Measurements from ENCODE around the gene APP.
A peak's percentile ranks its signal among the peaks of the same experiment; 100 is the strongest.

The APP gene

DNA sequence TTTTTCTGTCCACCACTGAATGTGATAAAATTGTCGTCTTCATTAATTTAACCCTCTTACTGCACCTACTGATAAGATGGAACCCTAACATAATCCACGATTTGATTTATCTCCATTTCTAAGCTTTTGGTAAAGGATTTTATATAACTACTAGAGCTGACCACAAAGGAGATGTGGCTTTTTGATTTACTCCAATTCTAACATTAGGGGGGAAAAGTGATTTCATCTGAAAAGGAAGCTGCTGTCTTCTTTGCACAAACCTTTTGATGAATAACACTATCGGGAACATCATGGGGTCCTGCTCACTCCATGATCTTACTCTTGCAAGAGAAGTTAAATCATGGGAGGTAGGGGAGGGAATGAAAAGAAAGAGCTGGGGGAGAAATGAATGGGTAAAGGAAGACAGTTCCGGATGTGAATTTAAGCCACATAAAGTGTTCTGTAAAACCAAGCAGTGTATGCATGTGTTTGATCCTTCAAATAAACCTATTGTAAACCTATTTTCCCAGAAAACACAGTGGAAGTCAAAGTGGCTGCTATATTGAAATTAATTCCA, 274.0 kb downstream of the APP start:
- DNase-seq, result no peak

- peak; percentile 94 for DNase-seq
Measured at GRCh38 chr21:25895565-25896205, 274.9 kb downstream of the APP start.

DNA sequence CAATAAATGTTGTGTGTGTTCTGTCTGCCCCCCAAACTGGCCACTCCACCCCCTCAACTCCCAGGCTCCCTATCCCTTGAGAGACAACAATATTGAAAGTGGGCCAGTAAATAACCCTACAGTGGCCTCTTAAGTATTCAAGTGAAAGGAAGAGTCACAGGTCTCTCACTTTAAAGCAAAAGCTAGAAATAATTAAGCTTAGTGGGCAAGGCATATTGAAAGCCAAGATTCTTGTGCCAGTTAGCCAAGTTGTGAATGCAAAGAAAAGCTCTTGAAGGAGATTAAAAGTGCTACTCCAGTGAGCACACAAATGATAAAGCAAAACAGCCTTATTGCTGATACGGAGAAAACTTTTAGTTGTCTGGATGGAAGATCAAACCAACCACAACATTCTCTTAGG, 277.4 kb downstream of the APP start:
- DNase-seq, result no peak

DNA sequence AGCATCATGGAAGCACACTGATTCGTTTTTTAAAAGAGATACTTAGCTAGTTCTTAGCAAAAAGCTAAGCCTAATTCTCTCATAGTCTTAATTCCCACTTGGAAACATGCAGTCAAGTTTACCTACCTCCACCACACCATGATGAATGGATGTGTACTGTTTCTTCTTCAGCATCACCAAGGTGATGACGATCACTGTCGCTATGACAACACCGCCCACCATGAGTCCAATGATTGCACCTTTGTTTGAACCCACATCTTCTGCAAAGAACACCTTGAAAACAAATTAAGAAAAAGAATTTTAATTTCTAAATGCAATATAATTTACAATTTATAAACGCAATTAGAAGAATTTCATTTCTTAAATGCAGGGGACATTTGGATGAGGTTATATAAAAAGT, 279.0 kb downstream of the APP start:
- DNase-seq, result no peak

- no peak for DNase-seq
Measured at GRCh38 chr21:25890001-25890400, 280.6 kb downstream of the APP start.

DNA sequence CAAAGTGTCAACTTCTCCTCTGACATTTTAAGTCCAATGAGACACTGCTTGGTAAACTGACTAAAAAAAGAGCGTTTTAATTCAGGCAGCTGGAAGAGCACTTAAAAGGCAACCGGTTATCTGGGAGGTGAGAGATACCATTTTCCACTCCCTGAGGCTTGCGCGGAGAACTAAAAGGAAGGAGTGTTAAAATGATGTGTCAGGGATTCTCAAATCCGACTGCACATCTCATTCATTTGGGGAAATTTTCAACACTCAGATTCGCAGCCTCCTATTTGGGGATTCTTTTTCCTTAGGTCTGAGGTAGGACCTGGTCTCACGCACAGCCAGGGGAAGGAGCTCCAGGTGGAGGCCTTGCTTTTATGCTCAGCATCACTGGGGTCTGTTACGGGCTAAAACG, 281.9 kb downstream of the APP start:
- DNase-seq, result no peak

- DNase-seq, result no peak
Measured at GRCh38 chr21:25887646-25888306, 282.8 kb downstream of the APP start.

- no peak for DNase-seq
Measured at GRCh38 chr21:25887166-25887565, 283.4 kb downstream of the APP start.

GRCh38 chr21:25885880-25886279, 284.7 kb downstream of the APP start:
- no peak for DNase-seq

DNA sequence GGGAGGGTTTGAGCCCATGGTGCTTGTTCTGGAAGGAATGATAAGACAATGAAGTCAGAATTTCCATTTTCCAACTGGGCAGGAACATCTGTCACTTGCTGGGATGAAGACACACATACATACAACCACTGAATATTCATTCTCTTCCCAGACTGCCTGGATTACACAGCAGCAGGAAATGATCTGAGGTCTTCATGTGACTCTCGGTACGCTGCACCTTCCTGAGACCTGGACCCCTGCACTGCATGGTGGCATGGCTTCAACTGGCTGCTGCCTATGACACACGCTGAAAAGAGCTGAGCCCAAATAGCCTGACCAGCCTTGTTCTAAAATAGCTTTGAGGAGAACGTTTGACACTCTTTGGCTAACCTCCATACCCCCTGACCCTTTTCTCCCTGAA, 285.2 kb downstream of the APP start:
- DNase-seq, result no peak

- DNase-seq, result no peak
Measured at GRCh38 chr21:25884311-25884710, 286.3 kb downstream of the APP start.

DNA sequence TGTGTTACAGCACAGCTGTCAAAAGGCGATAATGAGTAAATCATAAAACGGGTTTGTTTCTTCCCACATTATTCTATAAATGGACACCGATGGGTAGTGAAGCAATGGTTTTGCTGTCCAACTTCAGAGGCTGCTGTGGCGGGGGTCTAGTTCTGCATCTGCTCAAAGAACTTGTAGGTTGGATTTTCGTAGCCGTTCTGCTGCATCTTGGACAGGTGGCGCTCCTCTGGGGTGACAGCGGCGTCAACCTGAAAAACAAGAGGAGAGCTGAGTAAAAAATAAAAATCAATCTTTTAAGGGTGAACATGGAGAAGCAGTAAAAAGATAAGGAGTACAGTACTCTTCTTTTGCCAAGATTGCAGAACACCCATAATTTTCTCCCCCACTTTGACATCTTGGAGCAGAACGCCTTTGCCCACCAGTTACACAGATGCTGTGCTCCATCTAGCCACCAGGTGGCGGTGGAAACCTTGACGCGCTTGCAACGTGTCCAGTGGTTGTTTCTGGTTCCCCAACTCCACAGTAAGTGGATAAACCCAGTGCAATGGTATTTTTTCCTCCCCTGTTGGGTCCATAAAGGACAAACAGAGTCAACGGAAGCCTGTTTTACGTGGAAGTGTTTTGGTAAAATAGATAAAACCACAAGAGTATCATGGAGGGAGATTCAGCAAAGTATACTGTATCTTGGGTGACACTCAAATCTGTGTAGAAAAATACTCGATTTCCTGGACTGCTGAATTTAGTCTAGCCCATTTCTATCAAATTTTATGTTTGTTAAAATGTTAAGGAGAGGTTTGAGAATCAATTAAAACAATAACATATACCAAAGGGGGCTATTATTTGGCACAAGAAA, 288.8 kb downstream of the APP start:
- DNase-seq, result peak; percentile 54

DNA sequence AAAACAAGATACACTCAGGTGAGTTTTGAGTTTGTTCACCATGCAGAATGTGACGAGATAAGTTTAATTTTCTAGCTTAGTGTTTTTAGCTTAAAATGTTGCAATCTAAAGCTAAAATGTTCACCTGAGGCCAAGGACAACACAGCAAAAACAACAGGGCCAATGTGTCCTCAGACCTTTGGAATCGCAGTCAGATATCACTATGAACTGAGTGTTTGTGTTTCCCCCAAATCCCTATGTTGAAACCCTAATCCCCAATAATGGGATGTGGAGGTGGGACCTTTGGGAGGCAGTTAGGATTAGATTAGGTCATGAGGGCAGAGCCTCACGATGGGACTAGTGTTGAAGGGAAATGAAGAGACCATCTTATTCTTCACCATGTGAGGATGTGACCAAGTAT, 291.4 kb downstream of the APP start:
- no peak for DNase-seq

GRCh38 chr21:25878344-25878743, 292.2 kb downstream of the APP start:
- DNase-seq, result no peak

GRCh38 chr21:25872271-25872670, 298.3 kb downstream of the APP start:
- DNase-seq, result no peak

DNA sequence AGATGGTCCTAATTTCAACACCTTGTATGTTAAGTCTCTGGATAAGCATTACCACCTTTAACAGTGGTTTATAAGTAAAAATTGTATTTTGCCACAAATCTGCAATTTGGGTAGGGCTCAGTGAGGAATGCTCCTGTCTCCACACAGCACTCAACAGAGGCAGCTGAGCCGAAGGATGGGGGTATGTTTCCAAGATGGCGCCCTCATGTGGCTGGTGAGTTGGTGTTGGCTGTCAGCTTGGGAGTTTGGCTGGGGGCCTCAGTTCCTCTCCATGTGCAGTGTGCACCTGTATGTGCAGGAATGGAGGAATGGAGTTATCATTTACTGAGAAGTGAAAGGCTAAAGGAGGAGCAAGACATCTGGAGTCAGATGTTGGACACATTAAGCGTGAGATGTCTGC, 299.0 kb downstream of the APP start:
- no peak for DNase-seq

- DNase-seq, result no peak
Measured at GRCh38 chr21:25870084-25870483, 300.5 kb downstream of the APP start.

GRCh38 chr21:25867061-25867460, 303.5 kb downstream of the APP start:
- no peak for DNase-seq

DNA sequence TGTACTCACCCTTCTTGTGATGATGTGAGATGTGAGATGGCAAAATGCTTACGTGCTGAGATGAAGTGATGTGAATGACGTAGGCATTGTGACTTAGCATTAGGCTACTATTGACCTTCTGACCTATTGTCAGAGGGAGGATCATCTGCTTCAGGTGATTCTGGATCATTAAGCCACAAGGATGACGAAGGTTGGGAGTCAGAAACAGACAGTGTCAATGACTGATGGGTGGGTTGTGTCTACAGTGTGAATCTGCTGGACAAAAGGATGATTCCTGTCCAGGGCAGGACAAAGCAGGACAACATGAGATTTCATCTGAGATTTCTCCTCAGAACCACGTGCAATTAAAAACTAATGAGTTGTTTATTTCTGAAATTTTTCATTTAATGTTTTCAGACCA, 306.8 kb downstream of the APP start:
- DNase-seq, result no peak

DNA sequence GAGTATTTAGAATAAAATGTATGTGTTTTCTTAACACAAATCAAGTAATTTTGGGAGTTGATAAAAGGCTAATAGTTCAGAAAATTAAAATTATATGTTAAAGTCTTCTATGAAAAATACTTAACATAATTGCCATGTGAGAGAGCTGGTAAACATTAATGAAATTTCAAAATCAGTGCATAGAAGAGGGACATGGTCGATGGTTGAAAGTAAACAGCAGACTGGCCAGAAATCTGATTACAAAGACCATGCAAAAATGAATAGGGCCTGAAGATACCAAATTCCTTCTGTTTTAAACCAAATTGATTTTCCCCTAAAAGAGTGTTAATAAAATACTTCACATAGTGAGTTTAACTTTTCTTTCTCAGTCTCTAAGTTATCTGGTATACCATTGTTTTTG, 307.5 kb downstream of the APP start:
- DNase-seq, result no peak

DNA sequence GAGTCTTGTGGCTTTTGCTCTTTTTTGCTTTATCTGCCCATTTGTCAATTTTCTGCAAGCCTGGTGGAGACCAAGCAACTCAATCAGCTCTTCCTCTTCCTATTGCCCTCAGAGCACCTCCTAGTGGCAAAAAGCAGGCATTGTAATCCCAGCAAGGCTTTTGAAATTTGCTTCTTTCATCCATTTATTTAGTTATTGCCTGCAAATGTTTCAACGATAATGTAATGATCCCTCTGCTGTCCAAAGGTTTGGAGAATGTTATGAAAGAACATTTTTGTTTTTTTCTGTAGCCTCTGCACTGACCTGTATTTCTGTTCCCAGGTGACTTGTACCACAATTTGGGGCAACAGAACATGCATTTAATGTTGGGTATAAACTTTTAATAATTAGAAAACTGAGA, 308.0 kb downstream of the APP start:
- peak; percentile 61 for DNase-seq

DNA sequence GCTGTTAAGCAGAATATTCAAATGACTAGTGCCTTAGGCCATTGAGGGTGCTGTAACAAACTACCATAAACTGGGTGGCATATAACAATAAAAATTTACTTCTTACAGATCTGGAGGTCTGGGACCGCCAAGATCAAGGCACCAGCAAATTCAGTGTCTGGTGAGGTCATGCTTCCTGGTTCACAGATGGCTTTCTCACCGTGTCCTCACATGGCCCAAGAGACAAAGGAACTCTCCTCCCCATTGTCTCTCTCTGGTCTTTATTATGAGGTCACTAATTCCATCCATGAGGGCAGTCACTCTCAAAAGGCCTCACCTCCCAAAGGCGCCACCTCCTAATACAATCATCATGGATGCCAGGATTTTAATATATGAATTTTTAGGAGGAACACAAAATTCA, 308.5 kb downstream of the APP start:
- DNase-seq, result no peak

GRCh38 chr21:25859235-25859929, 311.2 kb downstream of the APP start:
- DNase-seq, result no peak

Measured in NCI-H1694 (cell line).